GOT3 (cell line): ENCODE results near the gene TRIM67.
"Not testable (repeated sequence)": the region's sequence is repeated elsewhere in the genome, so short reads cannot be mapped to it uniquely, and the experiment has no call there.

Experiments used
- DNase-seq: peaks from one replicate; lab custom pipeline; 2025; ENCODE audit warnings: mixed read lengths; lab: John Stamatoyannopoulos, UW

TRIM67 gene

DNA sequence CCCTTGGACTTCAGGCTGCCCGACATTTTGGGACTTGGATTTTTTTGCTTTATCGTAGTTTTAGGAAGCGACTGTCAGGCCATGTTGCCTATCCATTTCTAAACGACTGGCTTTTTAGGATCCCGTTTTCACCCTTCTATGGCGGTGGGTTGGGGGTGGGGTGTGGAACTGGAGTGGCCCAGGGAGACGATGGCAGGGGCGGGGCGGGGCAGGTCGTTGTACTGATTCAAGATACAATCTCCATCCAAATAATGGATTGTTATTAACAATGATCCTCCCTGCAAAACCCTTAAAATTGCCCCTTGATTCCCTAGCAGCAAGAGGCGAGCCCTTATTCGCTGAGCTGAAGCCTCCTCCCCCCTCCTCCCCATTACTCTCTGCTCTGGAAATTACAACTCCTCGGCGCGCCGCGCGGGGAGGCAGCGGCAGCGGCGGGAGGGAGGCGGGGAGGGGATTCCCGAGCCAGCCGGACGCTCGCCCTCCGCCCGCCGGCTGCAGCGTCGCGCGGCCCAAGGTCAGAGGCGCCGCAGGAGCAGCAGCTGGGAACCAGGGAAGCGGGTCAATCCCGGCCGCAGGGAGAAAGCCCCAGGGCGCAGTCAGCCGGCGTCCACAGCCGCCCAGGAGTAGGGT is at the start of gene TRIM67:
Gene TRIM67, plus strand, starts transcription at position 392 of the 630 bp plus-strand sequence. CDS start 912 bp downstream, outside the sequence.
- DNase-seq = no peak

DNA sequence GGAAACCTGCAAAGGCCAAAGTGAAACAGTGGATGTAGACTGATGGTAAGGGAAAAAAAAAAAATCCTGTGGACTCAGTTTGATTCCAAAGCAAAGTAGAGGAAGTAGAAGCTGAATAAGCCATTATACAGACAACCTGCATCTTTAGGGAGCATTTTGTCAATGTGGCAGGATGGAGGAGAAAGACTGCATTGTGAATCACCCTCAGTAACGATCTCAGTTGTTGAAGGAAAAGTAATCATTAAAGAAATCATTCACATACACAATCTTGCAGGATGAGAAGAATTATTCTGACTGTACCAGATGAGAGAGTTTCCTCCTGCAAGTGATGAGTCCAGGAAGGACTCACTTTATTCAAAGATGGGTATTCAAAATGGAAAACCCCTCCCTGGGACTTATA is 45.1 kb upstream of the TRIM67 start:
- DNase-seq = no peak

DNA sequence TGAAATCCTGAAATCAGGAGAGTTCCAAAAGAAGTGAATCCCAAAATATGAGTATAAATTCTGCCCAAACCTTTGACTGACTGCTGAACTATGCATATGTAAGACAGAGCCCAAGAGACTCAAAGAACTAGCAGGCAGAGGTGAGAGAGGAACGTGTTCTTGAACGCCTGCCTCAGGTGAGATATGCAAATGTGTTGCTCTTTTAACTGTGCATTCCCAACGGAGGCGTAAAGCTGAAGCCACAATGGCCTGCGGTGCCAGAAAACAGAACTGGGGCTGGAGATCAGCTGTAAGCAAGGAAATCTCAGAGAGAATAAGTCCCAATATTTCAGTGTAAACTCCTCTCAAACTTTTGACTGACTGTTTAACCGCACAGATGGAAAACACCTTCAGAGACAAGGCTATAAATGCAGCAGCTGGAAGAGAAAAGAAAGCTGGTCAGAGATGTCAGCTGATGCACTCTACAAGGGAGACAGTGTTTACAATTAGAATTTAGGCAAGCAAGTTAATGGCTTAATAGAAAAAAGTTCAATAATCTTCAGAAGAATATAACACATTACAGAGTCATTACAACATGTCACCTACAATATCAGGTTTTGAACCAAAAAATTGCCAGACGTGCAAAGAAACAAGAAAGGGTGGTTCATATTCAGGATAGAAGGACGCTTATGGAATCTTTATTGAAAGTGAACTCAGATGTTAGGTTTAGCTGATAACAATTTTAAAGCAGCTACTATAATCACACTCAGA is 43.0 kb upstream of the TRIM67 start:
- DNase-seq = no peak

DNA sequence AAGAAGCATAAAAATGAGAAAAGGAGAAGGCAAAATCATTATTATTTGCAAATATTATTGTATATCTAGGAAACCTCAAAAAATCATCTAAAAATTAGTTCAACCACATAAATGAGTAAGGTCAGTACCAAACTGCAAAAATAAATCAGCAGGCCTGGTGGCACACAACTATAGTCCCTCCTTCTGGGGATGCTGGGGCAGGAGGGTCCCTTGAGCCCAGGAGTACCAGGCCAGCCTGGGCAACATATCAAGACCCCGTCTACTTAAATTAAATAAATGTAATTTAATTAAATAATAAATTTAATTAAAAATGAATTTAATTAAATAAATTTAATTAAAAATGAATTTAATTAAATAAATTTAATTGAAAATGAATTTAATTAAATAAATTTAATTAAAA is 40.3 kb upstream of the TRIM67 start:
- no peak for DNase-seq

DNA sequence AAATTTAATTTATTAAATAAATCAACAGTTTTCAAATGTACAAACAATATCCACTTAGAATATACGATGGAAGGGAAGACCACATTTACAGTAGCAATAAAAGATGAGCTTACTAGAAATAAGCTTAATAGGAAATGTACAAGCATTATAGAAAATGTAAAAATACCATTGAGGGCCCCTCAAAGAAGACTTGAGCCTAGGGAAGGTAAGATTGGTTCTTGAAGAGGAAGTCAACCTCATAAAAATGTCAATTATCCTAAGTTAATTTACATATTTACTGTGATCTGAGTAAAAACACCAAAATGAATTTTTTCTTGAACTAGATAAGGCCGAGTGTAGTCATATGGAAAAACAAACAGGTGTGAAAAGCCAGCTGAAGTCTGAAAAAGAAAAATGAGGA is 39.7 kb upstream of the TRIM67 start:
- no peak for DNase-seq

DNA sequence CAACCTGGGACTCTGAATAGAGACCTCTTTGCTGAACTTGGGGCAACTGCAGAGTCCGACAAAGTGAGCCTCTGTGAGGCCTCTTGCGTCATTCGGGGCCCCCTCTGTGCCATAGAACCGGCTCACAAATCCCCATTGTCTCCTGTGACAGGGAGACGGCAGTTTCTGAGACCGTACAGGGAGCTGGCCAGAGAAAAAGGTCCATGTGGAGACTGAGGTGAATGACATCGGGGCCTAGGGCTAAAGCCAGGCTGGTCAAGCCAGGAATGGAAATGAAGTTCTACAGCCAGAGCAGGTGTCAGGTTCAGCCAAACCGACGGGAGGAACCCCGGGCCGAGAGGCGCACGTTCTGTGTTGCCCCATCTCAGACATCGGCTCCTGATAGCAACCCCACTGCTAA is 37.1 kb upstream of the TRIM67 start:
- DNase-seq = no peak

DNA sequence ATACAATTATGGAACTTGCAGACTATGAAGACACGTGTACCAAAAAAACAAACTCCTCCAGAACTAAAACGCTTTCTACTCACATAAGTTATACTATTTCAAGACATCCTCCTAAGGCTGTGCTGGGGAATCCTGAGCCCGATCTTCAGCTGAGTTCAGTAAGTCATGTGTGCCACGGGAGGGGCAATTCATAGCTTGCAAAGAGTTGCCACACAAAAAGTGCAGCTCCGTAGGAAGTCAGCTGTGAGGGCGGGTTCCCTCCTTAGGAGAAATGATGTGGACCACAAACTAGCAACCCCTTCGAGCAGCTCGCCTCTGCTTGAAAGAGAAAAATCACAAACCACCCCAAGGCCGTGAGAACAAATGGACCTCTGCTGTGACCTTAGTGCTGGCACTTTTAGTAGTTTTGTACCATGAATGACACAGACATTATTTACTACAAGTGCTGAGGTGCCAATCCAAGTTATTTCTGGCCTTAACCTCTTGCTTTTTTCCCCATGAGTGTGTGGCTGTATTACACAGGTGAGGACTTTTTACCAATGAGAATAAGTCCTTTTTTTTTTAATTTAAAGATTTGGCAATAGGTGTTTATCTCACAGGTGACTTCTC is 35.8 kb upstream of the TRIM67 start:
- DNase-seq = no peak

DNA sequence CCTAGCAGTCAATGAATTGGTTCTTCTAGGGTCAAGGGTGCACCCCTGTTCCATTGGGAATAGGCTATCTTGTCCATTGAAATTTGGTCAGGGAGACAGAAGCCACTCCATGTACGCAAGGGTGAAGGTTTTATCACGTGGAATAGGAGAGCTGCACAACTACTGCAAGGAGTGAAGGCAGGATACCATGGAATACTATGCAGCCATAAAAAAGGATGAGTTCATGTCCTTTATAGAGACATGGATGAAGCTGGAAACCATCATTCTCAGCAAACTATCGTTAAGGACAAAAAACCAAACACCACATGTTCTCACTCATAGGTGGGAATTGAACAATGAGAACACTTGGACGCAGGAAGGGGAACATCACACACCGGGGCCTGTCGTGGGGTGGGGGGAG is 34.8 kb upstream of the TRIM67 start:
- DNase-seq = not testable (repeated sequence)

DNA sequence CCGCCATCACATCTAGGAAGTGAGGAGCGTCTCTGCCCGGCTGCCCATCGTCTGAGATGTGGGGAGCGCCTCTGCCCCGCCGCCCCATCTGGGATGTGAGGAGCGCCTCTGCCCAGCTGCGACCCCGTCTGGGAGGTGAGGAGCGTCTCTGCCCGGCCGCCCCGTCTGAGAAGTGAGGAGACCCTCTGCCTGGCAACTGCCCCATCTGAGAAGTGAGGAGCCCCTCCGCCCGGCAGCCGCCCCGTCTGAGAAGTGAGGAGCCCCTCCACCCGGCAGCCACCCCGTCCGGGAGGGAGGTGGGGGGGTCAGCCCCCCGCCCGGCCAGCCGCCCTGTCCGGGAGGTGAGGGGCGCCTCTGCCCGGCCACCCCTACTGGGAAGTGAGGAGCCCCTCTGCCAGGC is 33.4 kb upstream of the TRIM67 start:
- DNase-seq = not testable (repeated sequence)

DNA sequence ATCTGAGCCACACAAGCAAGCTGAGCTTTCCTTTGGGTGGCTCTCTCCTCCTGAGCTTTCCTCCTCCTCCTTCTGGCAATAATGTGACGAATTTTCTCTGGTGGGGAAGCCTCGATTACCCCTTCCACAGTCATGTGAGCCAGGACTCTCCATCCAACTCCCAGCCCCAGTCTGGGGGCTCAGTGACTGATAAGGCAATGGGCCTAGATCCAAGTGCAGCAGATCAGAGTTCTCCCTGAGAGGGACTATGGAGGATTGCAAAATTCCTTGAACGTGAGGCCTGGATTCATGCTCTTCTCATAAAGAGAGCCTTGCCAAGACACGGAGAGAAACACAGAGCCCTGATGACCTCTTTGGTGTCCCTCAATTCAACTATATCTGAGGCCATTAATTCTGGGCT is 31.3 kb upstream of the TRIM67 start:
- no peak for DNase-seq

DNA sequence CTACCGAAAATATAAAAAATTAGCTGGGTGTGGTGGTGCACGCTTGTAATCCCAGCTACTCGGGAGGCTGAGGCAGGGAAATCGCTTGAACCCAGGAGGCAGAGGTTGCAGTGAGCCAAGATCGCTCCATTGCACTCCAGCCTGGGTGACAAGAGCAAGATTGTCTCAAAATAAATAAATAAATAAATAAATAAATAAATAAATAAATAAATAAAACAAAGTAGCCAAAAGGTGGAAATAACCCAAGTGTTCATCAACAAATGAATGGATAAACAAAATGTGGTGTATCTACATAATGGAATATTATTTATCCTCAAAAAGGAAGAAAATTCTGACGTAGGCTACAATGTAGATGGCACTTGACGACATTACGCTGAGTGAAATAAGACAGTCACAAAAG is 29.3 kb upstream of the TRIM67 start:
- not testable (repeated sequence) for DNase-seq

DNA sequence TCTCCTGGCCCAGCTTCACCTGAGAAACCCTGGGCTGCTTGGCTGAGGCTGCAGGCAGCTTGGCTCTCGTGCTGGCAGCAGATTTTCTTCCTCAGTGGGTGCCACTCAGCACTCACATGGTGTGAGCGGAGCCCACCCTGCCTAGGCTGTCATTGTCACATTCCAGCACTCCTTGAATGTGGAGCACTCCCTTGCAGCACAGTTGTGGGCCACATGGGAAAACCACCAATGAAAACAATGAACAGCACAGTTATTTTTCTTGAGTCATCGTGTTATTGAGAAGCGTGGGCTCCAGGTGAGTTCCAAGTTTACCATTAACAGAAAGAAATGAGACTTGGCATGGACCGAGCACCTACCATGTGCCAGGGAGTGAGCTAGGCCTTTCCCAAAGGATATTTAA is 27.2 kb upstream of the TRIM67 start:
- no peak for DNase-seq

DNA sequence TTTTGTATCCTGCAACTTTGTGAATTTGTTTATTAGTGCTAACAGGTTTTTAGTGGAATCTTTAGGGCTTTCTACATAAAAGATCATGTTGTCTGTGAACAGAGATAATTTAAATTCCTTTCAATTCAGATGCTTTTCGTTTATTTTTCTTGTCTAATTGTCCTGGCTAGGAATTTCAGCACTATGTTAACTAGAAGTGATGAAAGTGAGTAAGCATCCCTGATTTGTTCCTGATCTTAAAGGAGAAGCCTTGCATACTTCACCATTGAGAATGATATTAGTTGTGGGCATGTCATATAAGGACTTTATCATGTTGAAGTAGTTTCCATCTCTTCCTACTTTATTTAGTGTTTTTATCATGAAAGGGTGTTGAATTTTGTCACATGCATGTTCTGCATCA is 23.6 kb upstream of the TRIM67 start:
- no peak for DNase-seq

DNA sequence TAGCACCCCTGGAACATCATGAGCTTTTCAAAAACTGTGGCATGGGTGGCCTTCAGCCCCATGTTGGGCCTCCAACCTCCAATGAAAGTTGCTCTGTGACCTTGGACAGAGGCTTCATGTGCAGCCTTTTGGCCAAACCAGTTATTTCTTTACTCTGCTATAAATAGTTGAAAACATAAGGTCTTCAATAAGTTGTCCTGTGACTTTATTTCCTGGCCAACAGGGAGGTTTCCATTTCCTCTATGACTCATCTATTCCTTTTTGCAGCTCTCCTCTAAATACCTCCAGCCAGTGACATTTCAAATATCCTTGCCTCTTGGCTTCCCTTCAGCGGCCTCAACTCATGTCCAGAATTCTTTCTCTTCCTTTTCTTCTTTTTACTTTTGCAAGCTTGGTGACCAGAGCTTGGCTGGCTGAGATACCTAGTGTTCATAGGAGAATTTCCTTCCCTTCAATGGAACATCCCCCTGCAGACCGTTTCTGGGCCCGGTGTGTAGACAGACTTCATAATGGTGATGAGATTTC is 22.7 kb upstream of the TRIM67 start:
- no peak for DNase-seq

DNA sequence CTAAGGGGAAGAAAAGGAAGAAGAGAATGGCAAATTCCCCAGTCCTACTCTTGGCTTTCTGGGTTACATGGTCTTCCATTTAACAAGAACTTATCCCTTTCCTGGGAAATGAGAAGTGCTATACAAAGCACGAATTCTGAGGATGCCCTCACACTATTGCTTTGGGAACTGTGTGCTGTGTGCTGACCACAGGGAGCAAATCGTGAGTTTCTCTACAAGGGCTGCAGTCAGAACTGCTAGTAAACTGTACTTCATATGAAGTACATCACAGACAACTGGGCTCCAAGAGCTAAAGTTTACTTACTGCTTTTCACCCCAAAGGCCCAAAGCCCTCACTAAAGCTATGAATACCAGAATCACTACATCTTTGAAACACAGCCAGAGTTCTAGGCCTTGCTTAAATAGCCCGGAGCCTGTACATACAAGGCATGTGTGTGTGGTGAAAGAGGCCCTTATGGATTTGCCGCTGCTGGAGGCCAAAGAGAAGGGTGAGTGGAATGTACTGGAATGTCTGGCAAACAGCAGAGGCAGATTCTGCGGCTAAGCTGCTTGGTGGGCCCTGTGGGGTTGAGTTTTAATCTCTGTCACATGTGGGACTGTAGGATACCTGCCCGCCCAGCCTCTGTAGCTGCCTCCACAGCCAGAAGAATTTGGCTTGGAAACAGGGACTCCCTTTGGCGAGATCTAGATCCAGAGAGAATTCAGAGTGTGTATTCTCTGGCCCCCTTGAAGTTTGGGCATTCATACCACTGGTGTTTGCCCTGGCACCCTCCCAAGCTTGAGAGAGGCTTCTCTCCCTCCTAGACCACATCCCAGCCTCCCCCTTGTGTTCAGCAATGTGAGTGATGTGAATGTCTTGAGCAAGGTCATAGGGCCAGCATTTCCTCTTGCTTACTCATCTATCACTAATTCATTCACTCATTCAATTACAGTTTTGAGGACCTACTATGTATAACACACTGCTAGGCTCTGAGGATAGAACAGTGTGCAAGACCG is 21.9 kb upstream of the TRIM67 start:
- no peak for DNase-seq

DNA sequence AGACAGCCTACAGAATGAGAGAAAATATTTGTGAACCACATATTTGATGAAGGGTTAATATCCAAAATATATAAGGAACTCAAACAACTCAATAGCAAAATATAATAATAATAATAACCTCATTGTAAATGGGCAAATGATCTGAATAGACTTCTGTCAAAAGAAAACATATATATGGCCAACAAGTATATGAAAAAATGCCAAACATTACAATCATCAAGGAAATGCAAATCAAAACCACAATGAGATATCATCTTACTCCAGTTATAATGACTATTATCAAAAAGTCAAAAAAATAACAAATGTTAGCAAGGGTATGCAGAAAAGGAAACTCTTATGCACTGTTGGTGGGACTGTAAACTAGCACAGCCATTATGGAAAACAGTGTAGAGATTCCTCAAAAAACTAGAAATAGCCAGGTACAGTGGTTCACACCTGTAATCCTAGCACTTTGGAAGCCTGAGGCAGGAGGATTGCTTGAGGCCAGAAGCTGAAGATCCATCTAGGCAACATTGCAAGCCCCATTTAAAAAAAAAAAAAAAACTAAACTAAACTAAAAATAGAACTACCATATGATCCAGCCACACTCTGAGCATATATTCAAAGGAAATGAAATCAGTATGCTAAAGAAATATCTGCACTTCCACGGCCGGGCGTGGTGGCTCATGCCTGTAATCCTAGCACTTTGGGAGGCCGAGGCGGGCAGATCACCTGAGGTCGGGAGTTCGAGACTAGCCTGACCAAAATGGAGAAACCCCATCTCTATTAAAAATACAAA is 17.3 kb upstream of the TRIM67 start:
- no peak for DNase-seq

DNA sequence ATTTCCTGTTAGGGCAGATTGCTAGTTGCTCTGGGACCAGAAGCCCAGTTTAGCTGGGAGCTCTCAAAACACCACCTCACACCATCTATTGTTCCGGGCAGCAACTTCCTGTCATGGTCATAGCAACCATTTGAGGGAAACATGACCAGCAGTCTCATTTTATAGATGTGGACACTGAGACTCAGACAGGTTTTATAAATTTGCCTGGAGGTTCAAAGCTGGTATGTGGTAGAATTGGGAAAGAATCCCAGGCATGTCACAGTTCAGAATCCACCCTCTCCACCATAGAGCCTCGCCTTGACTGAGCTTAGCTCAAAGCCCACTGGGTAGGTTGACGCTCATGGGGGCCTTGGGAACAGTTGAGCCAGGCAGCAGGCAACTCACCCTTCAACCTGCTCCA is 14.0 kb upstream of the TRIM67 start:
- no peak for DNase-seq

DNA sequence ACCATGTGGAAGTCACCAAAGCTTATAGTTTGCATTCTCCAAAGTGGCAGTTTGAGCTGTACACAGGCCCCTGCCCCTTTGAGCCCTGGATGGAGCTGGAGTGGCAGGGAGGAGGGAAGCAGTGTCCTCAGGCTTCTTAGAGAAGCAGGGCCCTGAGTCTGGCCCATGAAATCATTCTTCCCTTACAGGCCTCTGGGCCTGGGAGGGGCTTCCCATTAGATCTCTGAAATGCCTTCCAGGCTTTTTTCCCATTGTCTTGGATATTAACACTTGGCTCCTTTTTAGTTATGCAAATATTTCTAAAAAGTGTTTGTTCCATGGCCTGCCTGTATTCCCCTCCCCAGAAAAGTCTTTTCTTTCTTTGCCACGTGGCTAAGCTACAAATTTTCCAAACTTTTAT is 10.0 kb upstream of the TRIM67 start:
- DNase-seq = no peak

DNA sequence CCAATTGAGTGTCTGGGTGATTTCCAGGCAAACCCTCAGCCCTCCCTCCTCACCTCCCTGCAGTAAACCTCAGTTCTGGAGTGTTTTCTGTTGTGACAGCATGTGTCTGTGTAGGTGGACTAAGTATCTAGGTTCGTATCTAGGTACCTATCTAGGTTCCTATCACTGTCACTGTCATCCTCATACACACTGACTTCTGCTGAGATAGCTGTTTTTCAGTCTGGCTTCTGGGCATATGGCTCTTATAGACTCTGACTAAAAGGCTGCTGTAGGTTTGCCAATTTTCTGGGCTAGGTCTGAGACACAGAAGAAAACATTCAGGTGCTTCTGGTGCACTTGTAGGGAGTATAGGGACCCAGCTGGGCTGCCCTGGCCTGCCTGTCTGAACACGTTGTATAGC is 8.1 kb upstream of the TRIM67 start:
- DNase-seq = no peak

DNA sequence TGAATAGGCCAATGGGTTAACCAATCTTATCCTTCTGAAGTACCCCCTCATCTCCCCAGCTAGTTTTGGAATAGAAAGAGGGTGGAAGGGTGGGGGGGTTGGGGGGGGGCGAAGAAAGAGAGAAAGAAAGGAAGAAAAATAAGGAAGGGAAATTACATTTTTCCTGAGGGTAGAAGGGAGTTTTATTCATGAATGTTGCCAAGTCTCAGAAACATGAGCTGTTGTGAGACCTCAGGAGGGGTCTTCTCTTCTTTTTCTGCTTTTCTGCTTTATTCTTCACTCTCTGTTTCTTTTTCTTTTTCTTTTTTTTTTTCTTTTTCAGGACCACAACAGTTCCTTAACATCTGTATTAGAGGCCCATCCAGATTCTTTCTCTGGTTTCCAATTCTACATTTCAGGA is 6.0 kb upstream of the TRIM67 start:
- no peak for DNase-seq

DNA sequence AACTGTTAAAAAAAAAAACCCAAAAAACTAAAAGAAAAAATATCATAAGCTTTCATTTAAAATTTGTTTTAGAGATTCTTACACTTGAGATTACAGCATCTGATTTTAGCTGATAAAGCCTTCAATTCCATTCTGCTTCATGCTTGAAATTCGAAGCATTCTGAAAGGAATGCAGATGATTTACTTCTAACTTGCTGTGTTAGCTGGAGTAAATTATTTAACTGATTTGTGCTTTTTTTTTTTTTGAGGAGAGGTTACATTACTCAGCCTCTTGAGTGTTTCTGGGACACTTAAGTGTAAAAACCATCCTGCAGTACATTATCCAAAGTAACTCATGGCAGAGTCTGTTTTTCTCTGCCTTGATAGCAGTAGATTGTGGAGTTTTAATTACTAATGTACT is 4.5 kb upstream of the TRIM67 start:
- DNase-seq = no peak
